ENCODE results near the gene ACAA1.
"Not testable (repeated sequence)": the region's sequence is repeated elsewhere in the genome, so short reads cannot be mapped to it uniquely, and the experiment has no call there.

Gene ACAA1

GRCh38 chr3:38097446-38098375, 39.2 kb downstream of the ACAA1 start:
- no peak for TF ChIP-seq CTCF (IDR thresholded peaks at IDR 0.05; ENCODE audit: insufficient read depth, missing control alignments)
- DNase-seq (ENCODE audit: insufficient read length, low spot score) (no peak), FAIRE-seq (no peak)

- FAIRE-seq (no peak), DNase-seq (ENCODE audit: insufficient read length, low spot score) (no peak)
- TF ChIP-seq CTCF (IDR thresholded peaks at IDR 0.05; ENCODE audit: insufficient read depth, missing control alignments) = no peak
These were observed 41.1 kb downstream of the ACAA1 start for GRCh38 chr3:38095669-38096483.

- TF ChIP-seq CTCF (IDR thresholded peaks at IDR 0.05; ENCODE audit: insufficient read depth, missing control alignments) = no peak
- DNase-seq (ENCODE audit: insufficient read length, low spot score) = no peak
These were observed 41.9 kb downstream of the ACAA1 start for GRCh38 chr3:38094999-38095398.

GRCh38 chr3:38090453-38090852, 46.5 kb downstream of the ACAA1 start:
- DNase-seq (ENCODE audit: insufficient read length, low spot score) (no peak), FAIRE-seq (no peak)
- TF ChIP-seq CTCF (IDR thresholded peaks at IDR 0.05; ENCODE audit: insufficient read depth, missing control alignments) = no peak

More at GRCh38 chr3:38094999-38095398, 41.9 kb downstream of the ACAA1 start:
- no peak for FAIRE-seq

- TF ChIP-seq CTCF (IDR thresholded peaks at IDR 0.05; ENCODE audit: insufficient read depth, missing control alignments) = no peak
- no peak for DNase-seq (ENCODE audit: insufficient read length, low spot score)
- no peak for FAIRE-seq
These were observed 47.8 kb downstream of the ACAA1 start for GRCh38 chr3:38089163-38089562.

- DNase-seq (ENCODE audit: insufficient read length, low spot score) = no peak
- no peak for TF ChIP-seq CTCF (IDR thresholded peaks at IDR 0.05; ENCODE audit: insufficient read depth, missing control alignments)
- no peak for FAIRE-seq
These were observed 48.5 kb downstream of the ACAA1 start for GRCh38 chr3:38088126-38089078.

- not testable (repeated sequence) for DNase-seq (ENCODE audit: insufficient read length, low spot score); FAIRE-seq
These were observed 49.6 kb downstream of the ACAA1 start for GRCh38 chr3:38087278-38087677.

All from D721Med (cell line).